ENCODE measurements around the gene SHC4.

GRCh38 chr15:48945386-48945785 lies 18.3 kb downstream of the SHC4 start:
- TF ChIP-seq EP300 (IDR thresholded peaks at IDR 0.05; ENCODE audit: borderline replicate concordance in 1 of 2, low read depth in 2 of 2, low read length in 2 of 2), result no peak
- no peak for TF ChIP-seq CTCF (IDR thresholded peaks at IDR 0.05; ENCODE audit: control extremely low read depth in 1 of 3, insufficient read depth in 1 of 3, low read depth in 1 of 3, low read length in 3 of 3)
